Activated CD4-positive, CD25-positive, alpha-beta regulatory T cell (primary cell): ENCODE measurements around the gene ERICH3.

ENCODE experiments used
- DNase-seq, 4 experiments: peaks; one replicate each; lab custom pipeline; 2025; lab: John Stamatoyannopoulos, UW

Gene ERICH3, protein sequence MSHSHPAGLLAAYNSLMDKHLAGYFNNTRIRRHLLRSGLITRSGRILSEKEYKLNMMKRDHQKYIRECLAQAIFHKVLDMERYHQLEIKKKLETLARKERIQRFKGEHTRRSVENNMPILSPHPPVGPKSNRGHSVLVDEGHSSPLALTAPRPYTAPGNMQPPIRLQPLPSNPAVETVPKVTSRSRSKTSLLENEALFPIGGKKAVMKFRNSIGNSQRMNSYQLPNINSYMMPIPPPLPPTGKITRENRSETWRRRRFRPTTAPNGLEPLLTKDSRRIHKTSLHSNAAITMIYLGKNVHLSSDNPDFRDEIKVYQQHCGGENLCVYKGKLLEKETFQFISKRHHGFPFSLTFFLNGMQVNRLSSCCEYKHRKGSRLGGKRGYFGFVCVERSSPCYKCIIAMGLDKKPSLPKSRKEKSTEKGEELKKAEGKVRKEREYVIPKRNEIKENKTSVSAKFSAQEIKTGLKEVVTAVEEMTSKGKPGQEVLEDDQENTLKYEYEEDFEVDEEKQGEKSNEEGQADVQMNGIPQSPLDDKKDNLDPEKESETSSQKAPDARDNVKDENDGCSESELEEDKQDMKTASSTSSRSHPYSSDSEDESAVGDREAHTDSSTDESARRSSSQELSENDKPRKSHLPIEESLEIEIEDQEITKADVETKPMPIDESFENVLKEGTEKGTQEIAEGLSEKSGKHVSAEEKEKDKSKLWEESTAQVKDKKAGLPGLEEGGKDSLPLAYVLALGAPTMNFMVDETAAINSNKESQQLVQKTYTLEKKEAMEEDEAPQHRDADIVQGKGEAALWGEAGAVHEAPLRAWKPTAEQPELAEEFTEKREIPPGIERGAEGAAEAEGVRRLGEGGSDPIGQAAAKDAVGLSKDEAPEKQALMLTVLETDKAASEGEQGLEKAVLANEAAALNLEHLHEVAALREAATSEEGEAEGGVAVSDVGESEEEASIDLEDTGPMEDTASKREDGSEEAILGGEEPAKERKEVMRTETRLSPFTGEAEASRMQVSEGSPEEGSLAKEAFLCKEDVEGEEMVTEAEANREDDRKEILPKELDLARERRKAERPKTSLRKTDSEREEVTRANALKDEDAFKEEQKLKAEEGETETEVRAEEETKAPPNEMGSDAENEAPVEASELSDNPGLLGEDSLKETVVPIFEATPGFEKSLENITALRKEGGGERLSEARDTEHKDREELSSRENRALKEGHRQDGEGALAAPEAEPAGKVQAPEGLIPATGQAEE (N-terminal part only)

GRCh38 chr1:74673351-74674111 lies at the start of gene ERICH3:
TSS of gene ERICH3 (minus strand) at chr1:74673792. CDS start at chr1:74673519, 273 bp downstream.
- no peak for DNase-seq

DNA sequence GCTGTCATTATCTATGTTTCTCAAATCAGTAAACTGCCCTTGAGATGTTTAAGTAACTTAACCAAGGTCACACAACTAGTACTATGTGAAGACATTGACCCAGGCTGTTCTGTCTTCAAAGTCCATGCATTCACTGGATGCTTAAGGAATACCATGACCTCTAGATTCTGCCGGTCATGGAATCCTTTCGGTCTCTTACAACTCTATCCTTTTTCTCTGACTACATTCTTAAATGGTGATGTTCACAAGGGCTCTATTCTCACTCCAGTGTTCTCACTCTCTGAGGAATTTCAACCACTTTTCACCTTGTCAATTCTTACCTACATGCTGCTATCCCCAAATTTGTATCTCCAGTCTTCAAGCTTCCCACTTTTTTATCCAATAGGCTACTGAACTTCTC lies 44.0 kb upstream of the ERICH3 start:
- no peak for DNase-seq

DNA sequence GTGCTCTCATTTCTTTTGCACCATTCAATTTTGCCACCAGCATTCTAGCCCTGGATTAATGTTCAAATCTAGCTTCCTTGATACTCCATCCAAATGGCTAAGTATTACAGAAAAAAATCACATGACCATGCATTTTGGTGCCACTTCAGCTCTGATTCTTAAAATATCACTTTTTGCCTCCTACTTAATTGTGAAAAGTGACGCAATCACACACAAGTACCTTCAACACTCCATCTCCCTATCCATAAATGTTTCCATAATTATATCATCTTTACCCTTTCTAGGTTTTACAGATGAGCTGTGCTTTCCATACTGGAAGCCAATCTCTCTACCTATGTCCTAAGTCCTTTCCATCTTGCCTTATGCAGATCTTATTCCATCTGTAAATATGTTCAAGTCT lies 43.2 kb upstream of the ERICH3 start:
- DNase-seq = no peak

- DNase-seq = no peak
These were observed 42.2 kb upstream of the ERICH3 start for GRCh38 chr1:74715806-74716205.

- no peak for DNase-seq
These were observed 41.6 kb upstream of the ERICH3 start for GRCh38 chr1:74715236-74715502.

- no peak for DNase-seq
These were observed 41.0 kb upstream of the ERICH3 start for GRCh38 chr1:74714429-74715235.

DNA sequence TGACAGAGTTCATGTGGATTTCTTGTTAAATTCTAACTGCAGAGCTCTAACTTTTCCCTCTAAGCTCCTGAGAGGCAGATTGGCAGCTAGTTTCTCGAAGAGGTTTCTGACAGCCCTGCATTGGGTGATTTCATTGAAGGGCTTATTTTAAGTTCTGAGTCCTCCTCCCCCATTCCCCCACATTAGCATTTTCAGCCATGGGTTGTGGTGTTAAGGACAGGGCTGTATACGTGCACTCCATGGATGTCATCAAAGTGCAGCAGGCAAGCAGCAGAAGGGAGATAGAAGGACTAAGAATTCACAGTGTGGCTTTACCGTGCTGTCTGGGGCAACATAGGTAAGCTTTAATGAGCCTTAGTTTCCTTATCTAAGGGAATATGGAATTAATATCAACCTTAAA lies 40.3 kb upstream of the ERICH3 start:
- DNase-seq = no peak

- DNase-seq = no peak
These were observed 39.3 kb upstream of the ERICH3 start for GRCh38 chr1:74712881-74713280.

GRCh38 chr1:74703386-74704182 lies 30.0 kb upstream of the ERICH3 start:
- no peak for DNase-seq

DNA sequence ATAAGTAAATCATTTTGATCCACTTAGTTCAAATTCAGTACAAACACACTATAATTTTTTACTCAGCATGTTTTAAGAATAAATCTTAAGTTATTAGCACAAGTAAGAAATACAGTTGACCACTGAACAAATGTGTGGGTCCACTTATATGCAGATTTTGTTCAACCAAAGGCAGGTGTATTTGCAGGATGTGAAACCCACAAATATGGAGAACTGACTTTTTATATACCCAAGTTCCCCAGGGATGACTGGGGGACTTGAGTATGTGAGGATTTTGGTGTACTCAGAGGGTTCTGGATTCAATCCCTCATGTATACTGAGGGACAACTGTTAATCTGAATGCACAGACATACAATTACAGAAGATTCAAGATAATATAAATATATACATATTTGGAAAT lies 25.7 kb upstream of the ERICH3 start:
- no peak for DNase-seq

DNA sequence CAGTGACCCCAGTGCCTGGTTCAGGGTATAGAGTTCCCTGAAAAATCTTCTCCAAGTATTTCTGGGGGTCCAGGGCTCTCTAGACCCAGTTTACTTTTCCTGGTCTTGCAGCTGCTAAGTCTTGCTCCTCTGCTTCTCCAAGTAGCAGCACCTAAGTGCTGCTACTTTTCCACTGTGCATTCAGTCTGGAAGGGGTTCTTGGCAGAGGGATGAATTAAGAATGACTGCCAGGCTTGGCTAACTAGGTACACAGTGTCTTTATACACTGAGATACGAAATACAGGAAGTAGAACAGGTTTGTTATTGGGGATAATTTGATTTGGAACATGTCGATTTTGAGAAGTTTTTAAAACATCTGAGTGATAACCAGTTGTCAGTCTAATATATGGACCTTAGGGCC lies 24.2 kb upstream of the ERICH3 start:
- DNase-seq = no peak

DNA sequence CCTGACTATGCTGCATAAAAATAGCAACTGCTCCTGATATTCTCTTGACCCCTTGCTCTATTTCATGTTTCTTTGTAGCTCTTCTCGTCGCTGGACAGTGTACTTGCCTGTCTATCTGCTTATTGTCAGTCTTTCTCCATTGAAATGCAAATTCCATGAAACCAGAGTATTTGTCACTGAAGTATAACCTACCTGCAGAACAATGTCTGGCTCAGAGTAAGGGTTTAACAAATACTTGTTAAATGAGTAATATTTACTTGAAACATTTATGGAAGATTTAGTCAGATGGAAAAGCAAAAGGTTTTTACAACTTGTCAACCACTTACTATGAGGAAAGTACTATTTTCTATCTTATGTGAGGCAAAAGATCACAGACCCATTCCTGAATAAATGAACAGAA lies 19.9 kb upstream of the ERICH3 start:
- no peak for DNase-seq

- DNase-seq = no peak
These were observed 17.3 kb upstream of the ERICH3 start for GRCh38 chr1:74690909-74691308.

GRCh38 chr1:74690364-74690696 lies 16.7 kb upstream of the ERICH3 start:
- no peak for DNase-seq

GRCh38 chr1:74689621-74690363 lies 16.2 kb upstream of the ERICH3 start:
- no peak for DNase-seq

DNA sequence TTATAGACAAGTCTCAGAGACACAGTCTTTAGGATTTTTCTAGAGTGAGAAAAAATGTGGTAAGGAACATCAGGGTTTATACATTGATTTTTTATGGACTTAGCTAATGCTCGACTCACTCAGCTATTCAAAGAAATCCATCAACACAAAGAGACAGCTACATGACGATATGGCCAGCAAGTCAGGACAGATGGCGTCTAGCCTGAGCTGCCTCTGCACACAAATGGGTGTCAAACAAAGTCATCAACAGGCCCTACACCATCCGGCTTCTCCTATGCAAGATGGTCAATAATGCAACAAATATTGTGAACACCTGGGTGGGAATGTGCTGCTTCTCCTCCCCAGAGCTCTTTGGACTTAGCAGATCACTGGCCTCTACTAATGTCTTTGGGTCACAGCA lies 13.3 kb upstream of the ERICH3 start:
- DNase-seq = no peak

DNA sequence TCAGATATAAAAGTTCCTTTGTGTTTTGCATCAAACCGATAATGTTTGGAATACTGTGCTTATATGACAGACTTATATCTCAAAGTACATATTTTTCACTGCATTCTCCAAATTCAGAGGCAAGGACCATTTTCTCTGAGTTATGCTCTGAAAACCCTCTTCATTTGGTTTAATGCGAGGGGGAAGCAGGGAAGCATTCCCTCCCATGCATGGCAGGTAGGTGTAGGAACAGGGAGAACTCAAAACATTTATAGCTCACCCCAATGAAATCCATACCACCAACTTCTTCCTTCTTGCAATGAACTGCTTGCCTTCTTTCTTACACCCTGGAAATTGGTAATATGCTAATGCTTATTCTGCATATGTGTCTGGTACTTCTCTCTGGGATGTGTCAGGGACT lies 10.7 kb upstream of the ERICH3 start:
- DNase-seq = no peak

DNA sequence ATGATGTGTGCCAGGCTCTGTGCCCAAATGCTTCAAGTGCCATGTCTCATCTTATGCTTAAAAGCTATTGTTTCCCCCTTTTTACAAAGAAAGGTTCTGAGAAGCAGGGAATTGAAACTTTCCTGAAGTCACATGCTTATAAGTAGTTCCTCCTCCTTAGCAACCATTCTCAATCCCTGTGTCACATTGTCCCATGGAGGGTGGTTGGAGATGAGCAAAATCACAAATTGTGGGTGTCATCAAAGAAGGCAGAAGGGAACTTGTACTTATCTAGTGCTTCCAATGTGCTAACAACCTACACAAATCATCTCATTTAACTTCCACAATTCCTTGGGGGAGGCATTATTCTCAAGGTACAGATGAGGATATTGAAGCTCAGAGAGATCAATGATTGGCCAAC lies 10.1 kb upstream of the ERICH3 start:
- DNase-seq = no peak

GRCh38 chr1:74681851-74682250 lies 8.3 kb upstream of the ERICH3 start:
- DNase-seq = no peak

- no peak for DNase-seq
These were observed 7.9 kb upstream of the ERICH3 start for GRCh38 chr1:74681449-74681848.
